ENCODE measurements around the gene YIPF5.

DNA sequence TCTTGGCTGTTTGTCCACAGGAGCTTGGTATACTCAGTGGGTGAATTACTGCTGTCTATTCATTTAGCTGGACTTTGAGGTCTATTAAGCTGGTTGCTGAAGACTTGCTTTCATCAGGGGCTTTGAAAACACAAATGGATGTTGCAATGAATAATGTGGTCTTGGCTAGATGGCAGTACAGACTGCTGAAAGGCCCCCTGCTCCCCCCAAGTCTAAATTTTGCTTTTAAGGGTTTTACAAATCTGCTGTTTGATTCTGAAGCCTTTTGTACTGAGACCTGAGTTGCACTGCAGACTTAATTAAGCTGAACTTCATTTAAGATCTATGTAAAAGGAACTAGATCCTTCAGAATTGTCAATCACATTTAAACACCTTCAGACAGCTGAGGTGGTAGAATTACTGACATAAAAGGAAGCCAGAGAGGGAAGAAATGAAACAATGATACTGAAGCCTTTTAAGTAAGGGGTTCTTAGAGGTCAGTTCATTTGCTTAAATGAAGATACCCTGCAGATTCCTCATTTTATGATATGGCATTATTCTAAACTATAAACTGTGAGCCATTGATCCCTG, 37.5 kb upstream of the YIPF5 start:
- TF ChIP-seq, protein P1, sequence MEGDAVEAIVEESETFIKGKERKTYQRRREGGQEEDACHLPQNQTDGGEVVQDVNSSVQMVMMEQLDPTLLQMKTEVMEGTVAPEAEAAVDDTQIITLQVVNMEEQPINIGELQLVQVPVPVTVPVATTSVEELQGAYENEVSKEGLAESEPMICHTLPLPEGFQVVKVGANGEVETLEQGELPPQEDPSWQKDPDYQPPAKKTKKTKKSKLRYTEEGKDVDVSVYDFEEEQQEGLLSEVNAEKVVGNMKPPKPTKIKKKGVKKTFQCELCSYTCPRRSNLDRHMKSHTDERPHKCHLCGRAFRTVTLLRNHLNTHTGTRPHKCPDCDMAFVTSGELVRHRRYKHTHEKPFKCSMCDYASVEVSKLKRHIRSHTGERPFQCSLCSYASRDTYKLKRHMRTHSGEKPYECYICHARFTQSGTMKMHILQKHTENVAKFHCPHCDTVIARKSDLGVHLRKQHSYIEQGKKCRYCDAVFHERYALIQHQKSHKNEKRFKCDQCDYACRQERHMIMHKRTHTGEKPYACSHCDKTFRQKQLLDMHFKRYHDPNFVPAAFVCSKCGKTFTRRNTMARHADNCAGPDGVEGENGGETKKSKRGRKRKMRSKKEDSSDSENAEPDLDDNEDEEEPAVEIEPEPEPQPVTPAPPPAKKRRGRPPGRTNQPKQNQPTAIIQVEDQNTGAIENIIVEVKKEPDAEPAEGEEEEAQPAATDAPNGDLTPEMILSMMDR (IDR thresholded peaks at IDR 0.05), result no peak
- TF ChIP-seq POLR2AphosphoS5 (IDR thresholded peaks at IDR 0.05) (no peak), POLR2A (IDR thresholded peaks at IDR 0.05) (no peak)

Measured in upper lobe of left lung (tissue), 4 donors.